Adipocyte (in vitro differentiated cells): Measurements from ENCODE around the gene ABHD10.

Experiments used
- DNase-seq: peaks from one replicate; pipeline ENCODE4 v3.0.0-alpha.2; 2015; ENCODE audit warnings: low read depth
- H3K27me3 ChIP-seq: replicated peaks from 2 replicates; pipeline ENCODE4 v1.7.0; 2013; ENCODE audit warnings: mild to moderate bottlenecking, low read length, moderate library complexity; ENCODE audit not compliant: control insufficient read depth, insufficient read depth
- H3K36me3 ChIP-seq: 2 replicates; pipeline ENCODE4 v1.7.0; 2013; ENCODE audit warnings: low read length, mild to moderate bottlenecking, moderate library complexity; ENCODE audit not compliant: control insufficient read depth, insufficient read depth, severe bottlenecking
- H3K4me1 ChIP-seq: 2 replicates; pipeline ENCODE4 v1.7.0; 2013; ENCODE audit warnings: mild to moderate bottlenecking, low read length, moderate library complexity; ENCODE audit not compliant: control insufficient read depth, insufficient read depth
- H3K4me3 ChIP-seq: 2 replicates; pipeline ENCODE4 v1.7.0; 2013; ENCODE audit warnings: mild to moderate bottlenecking, low read length, moderate library complexity
- H3K9ac ChIP-seq: 2 replicates; pipeline ENCODE4 v1.7.0; 2013; ENCODE audit warnings: mild to moderate bottlenecking, low read length, moderate library complexity
- H3K9me3 ChIP-seq: 2 replicates; pipeline ENCODE4 v1.7.0; 2013; ENCODE audit warnings: mild to moderate bottlenecking, low read length, moderate library complexity; ENCODE audit not compliant: control insufficient read depth

The ABHD10 gene

GRCh38 chr3:111949712-111950111, 29.1 kb upstream of the ABHD10 start:
- no peak for DNase-seq
- H3K36me3 ChIP-seq = peaks cover 73% of the 10 kb centered on the region
- no peaks in the 10 kb centered on the region for H3K9me3 ChIP-seq
- no peak overlapping the region for H3K9ac ChIP-seq
- peaks cover 6% of the 10 kb centered on the region for H3K4me1 ChIP-seq
- H3K4me3 ChIP-seq = no peak overlapping the region
- no peaks in the 10 kb centered on the region for H3K27me3 ChIP-seq

DNA sequence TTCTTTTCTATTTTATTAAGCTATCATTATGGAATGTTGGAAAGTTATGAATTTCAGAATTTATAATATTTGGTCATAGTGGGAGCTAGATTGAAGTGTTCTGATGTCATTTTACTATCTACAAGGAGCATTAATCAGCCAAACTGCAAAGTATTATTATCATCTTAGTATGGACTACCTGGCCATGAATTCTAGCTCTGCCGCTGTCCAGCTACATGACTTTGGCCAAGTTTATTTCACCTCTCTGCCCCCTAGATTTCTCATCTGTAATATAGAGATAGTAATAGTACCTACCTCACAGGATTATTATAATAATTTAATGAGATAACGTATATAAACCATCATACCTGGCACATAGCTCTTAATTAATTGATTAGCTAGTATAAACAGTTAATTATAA, 27.8 kb upstream of the ABHD10 start:
- H3K4me1 ChIP-seq = peaks cover 10% of the 10 kb centered on the region
- peaks cover 75% of the 10 kb centered on the region for H3K36me3 ChIP-seq
- H3K9me3 ChIP-seq = no peaks in the 10 kb centered on the region
- no peak overlapping the region for H3K4me3 ChIP-seq
- H3K27me3 ChIP-seq = no peaks in the 10 kb centered on the region
- no peak for DNase-seq
- H3K9ac ChIP-seq = no peak overlapping the region

DNA sequence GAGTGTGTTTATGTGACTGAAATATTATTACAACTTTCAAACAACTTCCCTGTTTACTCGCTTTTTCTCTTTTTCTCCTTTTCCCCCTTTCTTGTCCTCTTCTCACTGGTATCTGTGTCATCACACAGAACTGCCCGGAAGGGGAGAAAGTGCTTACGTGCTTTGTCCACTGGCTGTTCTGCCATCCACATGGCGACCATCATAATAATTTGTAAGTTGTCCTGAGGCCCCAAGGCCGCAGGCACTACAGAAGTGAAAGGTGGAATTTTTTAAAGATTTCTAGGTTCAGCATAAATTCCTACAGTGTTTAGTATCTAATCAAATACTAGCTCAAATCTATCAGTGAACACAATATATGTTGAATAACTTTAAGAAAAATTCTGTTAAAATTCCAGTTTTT, 26.7 kb upstream of the ABHD10 start:
- H3K36me3 ChIP-seq = peaks cover 83% of the 10 kb centered on the region
- no peaks in the 10 kb centered on the region for H3K27me3 ChIP-seq

GRCh38 chr3:111952866-111953450, 25.9 kb upstream of the ABHD10 start:
- no peaks in the 10 kb centered on the region for H3K9me3 ChIP-seq
- H3K9ac ChIP-seq = no peak overlapping the region
- H3K36me3 ChIP-seq = peaks cover 82% of the 10 kb centered on the region
- peaks cover 18% of the 10 kb centered on the region for H3K4me1 ChIP-seq
- no peak overlapping the region for H3K4me3 ChIP-seq
- H3K27me3 ChIP-seq = no peaks in the 10 kb centered on the region
- no peak for DNase-seq

More for the DNA sequence above, 26.7 kb upstream of the ABHD10 start:
- no peak for DNase-seq
- Histone ChIP-seq H3K9me3 (no peaks in the 10 kb centered on the region), H3K4me3 (no peak overlapping the region), H3K4me1 (peaks cover 18% of the 10 kb centered on the region), H3K9ac (no peak overlapping the region)

GRCh38 chr3:111954228-111954990, 24.4 kb upstream of the ABHD10 start:
- DNase-seq = peak; percentile 78
- Histone ChIP-seq H3K36me3 (peaks cover 75% of the 10 kb centered on the region), H3K27me3 (no peaks in the 10 kb centered on the region), H3K4me1 (peaks cover 18% of the 10 kb centered on the region), H3K4me3 (no peak overlapping the region), H3K9ac (no peak overlapping the region), H3K9me3 (no peaks in the 10 kb centered on the region)

DNA sequence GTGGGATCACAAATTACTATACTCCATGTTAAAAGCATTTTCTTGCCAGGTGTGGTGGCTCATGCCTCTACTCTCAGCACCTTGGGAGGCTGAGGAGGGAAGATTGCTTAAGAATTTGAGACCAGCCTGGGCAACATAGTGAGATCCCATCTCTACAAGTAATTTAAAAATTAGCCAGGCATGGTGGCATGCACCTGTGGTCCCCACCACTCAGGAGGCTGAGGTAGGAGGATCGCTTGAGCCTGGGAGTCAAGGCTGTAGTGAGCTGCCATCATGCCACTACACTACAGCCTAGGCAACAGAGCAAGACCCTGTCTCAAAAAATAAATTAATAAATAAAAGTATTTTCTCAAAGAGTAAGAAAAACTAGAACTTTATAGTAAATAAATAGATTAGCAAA, 22.9 kb upstream of the ABHD10 start:
- H3K4me1 ChIP-seq = peaks cover 18% of the 10 kb centered on the region
- H3K4me3 ChIP-seq = no peak overlapping the region
- H3K27me3 ChIP-seq = no peaks in the 10 kb centered on the region
- no peaks in the 10 kb centered on the region for H3K9me3 ChIP-seq
- H3K9ac ChIP-seq = no peak overlapping the region
- peaks cover 69% of the 10 kb centered on the region for H3K36me3 ChIP-seq
- no peak for DNase-seq

GRCh38 chr3:111956449-111956848, 22.4 kb upstream of the ABHD10 start:
- H3K36me3 ChIP-seq = peaks cover 65% of the 10 kb centered on the region
- H3K9ac ChIP-seq = no peak overlapping the region
- no peaks in the 10 kb centered on the region for H3K9me3 ChIP-seq
- H3K27me3 ChIP-seq = no peaks in the 10 kb centered on the region
- H3K4me3 ChIP-seq = no peak overlapping the region
- H3K4me1 ChIP-seq = peaks cover 18% of the 10 kb centered on the region
- no peak for DNase-seq

- no peaks in the 10 kb centered on the region for H3K9me3 ChIP-seq
- H3K36me3 ChIP-seq = peaks cover 68% of the 10 kb centered on the region
- no peaks in the 10 kb centered on the region for H3K27me3 ChIP-seq
- DNase-seq = no peak
- no peak overlapping the region for H3K9ac ChIP-seq
- peaks cover 18% of the 10 kb centered on the region for H3K4me1 ChIP-seq
- no peak overlapping the region for H3K4me3 ChIP-seq
Observed at GRCh38 chr3:111956995-111957734, 21.7 kb upstream of the ABHD10 start.

GRCh38 chr3:111961461-111962164, 17.2 kb upstream of the ABHD10 start:
- no peaks in the 10 kb centered on the region for H3K9me3 ChIP-seq
- DNase-seq = no peak
- no peaks in the 10 kb centered on the region for H3K27me3 ChIP-seq
- no peak overlapping the region for H3K9ac ChIP-seq
- H3K36me3 ChIP-seq = peaks cover 57% of the 10 kb centered on the region
- peaks cover 15% of the 10 kb centered on the region for H3K4me1 ChIP-seq
- H3K4me3 ChIP-seq = no peak overlapping the region

DNA sequence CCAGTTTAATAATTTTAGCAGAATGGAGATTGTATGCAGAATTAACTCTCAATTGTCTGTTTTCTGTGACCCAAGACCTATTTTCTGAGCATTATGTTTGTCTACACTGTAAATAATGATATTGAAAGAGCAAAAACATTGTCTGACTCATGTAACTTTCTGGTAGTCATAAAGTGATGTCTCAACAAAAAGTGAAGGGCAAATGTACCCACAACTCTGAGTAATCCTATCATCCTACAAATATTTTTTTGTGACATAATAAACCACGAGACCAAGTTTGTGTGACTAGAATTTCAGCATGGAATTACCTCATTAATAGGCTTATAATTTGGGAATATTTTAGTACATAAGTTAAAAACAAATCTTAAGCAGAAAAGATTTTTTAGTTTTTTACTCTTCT, 15.4 kb upstream of the ABHD10 start:
- DNase-seq = peak; percentile 69
- H3K9me3 ChIP-seq = no peaks in the 10 kb centered on the region
- no peak overlapping the region for H3K4me3 ChIP-seq
- peaks cover 27% of the 10 kb centered on the region for H3K4me1 ChIP-seq
- H3K36me3 ChIP-seq = peaks cover 58% of the 10 kb centered on the region
- H3K27me3 ChIP-seq = no peaks in the 10 kb centered on the region
- H3K9ac ChIP-seq = peak overlapping the region; percentile 46

- Histone ChIP-seq H3K9me3 (no peaks in the 10 kb centered on the region), H3K27me3 (no peaks in the 10 kb centered on the region), H3K4me1 (peaks cover 34% of the 10 kb centered on the region), H3K36me3 (peaks cover 63% of the 10 kb centered on the region), H3K9ac (no peak overlapping the region), H3K4me3 (no peak overlapping the region)
- no peak for DNase-seq
Observed at GRCh38 chr3:111965484-111965883, 13.3 kb upstream of the ABHD10 start.
